Measurements from ENCODE around the gene EVI5L.
A peak's percentile ranks its signal among the peaks of the same experiment; 100 is the strongest.

Gene EVI5L

DNA sequence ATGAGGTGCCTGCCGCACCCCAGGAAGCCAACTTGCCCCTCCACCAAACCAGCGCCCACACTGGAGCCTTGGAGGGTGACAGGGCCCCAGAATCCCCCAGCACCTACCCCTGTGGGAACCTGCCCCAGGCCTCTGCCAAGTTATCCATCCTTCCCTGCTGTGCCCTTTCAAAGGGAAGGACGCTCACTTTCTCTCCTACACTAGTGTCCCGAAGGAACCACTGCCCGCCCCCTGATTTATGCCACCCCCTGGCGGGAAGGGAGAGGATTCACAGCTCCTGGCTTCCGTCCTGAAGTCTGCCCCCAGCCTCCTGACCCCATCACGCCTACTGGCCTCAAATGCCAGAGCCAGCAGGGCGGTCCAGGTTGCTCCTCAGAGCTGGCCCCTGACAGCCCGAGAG, 1.4 kb downstream of the EVI5L start:
- ATAC-seq: no peak
- Mint-ChIP-seq H3K27me3 (peaks cover 11% of the 10 kb centered on the region), H3K4me3 (peak overlapping the region; percentile 77 to 79)

DNA sequence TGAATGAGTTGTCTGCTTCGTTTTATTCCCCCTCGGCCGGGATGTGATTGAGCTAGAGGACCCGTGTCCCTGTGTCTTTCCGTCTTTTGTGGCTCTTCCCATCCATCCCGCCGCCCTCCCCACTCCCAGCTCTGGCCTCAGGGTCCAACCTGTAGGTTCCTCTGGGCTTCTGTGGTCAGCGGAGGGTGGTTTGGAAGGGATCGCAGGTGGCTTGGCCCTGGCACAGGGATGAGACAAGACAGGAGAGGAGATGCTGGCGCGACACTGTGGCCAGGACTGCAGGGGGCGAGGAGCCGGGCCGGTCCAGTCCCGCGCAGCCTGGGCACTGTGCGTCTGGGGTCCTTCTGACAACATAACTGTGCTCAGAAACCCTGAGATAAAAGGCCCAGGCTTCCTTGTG, 2.0 kb downstream of the EVI5L start:
- H3K27ac Mint-ChIP-seq: no peak overlapping the region
- DNase-seq: no peak
- H3K4me1 Mint-ChIP-seq: peaks cover 30% of the 10 kb centered on the region
- ATAC-seq: no peak
- H3K4me3 Mint-ChIP-seq: peak overlapping the region in 1 of 2 donors; percentile 10
- H3K9me3 Mint-ChIP-seq: no peaks in the 10 kb centered on the region
- peaks cover 9% of the 10 kb centered on the region for H3K27me3 Mint-ChIP-seq

More for the DNA sequence above, 1.4 kb downstream of the EVI5L start:
- H3K9me3 Mint-ChIP-seq: no peaks in the 10 kb centered on the region
- H3K27ac Mint-ChIP-seq: peak overlapping the region in 1 of 2 donors; percentile 75
- no peak for DNase-seq
- peaks cover 30% of the 10 kb centered on the region for H3K4me1 Mint-ChIP-seq

DNA sequence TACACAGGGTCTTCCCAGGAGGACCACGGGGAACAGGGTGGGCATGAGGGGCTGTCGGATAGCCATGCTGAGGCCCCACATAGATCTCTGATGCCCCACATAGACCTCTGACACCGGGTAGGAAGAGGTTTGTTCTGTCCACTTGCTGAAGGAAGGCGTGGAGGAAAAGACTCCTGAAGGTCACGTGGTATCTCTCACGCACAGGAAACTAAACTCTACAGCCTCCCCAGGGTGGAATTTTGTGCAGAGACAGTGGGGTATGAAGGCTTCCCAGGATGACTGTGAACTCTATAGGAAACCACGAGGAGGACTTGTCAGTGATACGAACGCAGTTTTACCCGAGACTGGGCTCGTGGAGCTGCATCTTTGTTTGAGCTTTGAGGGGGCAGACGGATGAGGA, 2.8 kb downstream of the EVI5L start:
- DNase-seq: no peak
- H3K4me1 Mint-ChIP-seq: peaks cover 30% of the 10 kb centered on the region
- H3K4me3 Mint-ChIP-seq: no peak overlapping the region
- H3K9me3 Mint-ChIP-seq: no peaks in the 10 kb centered on the region
- H3K27ac Mint-ChIP-seq: no peak overlapping the region
- H3K27me3 Mint-ChIP-seq: peaks cover 4% of the 10 kb centered on the region
- ATAC-seq: no peak

- ATAC-seq (no peak), DNase-seq (no peak)
- Mint-ChIP-seq H3K27ac (no peak overlapping the region), H3K4me1 (peaks cover 30% of the 10 kb centered on the region), H3K4me3 (no peak overlapping the region), H3K27me3 (no peaks in the 10 kb centered on the region), H3K9me3 (no peaks in the 10 kb centered on the region)
Measured at GRCh38 chr19:7833225-7834099, 3.4 kb downstream of the EVI5L start.

- Mint-ChIP-seq H3K4me3 (no peak overlapping the region), H3K4me1 (no peaks in the 10 kb centered on the region), H3K27ac (no peak overlapping the region), H3K27me3 (no peaks in the 10 kb centered on the region), H3K9me3 (no peaks in the 10 kb centered on the region)
- DNase-seq: no peak
- no peak for ATAC-seq
Measured at GRCh38 chr19:7839476-7839875, 9.5 kb downstream of the EVI5L start.

DNA sequence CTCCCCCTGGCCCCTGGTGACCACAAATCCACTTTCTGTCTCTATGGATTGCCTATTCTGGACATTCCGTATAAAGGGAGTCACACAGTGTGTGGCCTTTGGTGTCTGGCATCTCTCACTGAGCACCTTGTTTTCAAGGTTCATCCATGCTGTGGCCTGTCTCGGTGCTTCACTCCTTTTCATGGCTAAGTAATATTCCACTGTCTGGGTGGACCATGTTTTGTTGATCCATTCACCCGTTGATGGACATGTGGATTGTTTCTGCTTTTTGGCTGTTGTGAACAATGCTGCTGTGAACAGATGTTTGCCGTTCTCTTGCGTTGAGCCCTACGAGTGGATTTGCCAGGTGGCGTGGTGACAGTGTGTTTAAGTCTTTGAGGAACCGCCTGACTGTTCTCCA, 10.6 kb downstream of the EVI5L start:
- H3K4me3 Mint-ChIP-seq: no peak overlapping the region
- H3K27ac Mint-ChIP-seq: no peak overlapping the region
- DNase-seq (no peak), ATAC-seq (no peak)
- no peaks in the 10 kb centered on the region for H3K4me1 Mint-ChIP-seq
- H3K27me3 Mint-ChIP-seq: no peaks in the 10 kb centered on the region
- no peaks in the 10 kb centered on the region for H3K9me3 Mint-ChIP-seq

GRCh38 chr19:7841751-7842660, 12.0 kb downstream of the EVI5L start:
- H3K27me3 Mint-ChIP-seq: no peaks in the 10 kb centered on the region
- no peak for ATAC-seq
- no peak overlapping the region for H3K27ac Mint-ChIP-seq
- H3K4me3 Mint-ChIP-seq: no peak overlapping the region
- H3K9me3 Mint-ChIP-seq: no peaks in the 10 kb centered on the region
- H3K4me1 Mint-ChIP-seq: no peaks in the 10 kb centered on the region
- no peak for DNase-seq

- no peaks in the 10 kb centered on the region for H3K4me1 Mint-ChIP-seq
- H3K27me3 Mint-ChIP-seq: no peaks in the 10 kb centered on the region
- H3K4me3 Mint-ChIP-seq: no peak overlapping the region
- ATAC-seq (no peak), DNase-seq (no peak)
- no peak overlapping the region for H3K27ac Mint-ChIP-seq
- no peaks in the 10 kb centered on the region for H3K9me3 Mint-ChIP-seq
Measured at GRCh38 chr19:7842661-7843294, 12.8 kb downstream of the EVI5L start.

DNA sequence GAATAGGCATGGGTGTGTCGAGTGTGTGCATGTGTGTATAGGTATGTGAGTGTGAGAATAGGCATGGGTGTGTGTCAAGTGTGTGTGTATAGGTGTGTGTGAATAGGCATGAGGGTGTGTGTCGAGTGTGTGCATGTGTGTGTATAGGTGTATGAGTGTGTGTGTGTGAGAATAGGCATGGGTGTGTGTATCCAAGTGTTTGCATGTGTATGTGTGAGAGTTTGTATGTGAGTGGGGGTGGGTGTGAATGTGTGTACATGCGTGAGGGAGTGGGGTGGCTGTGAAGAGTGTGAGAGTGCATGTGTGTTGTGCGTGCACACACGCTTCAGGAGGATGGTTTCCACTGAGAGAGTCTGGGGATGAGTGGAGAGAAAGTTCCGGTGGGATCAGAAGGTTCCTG, 13.5 kb downstream of the EVI5L start:
- Mint-ChIP-seq H3K4me1 (no peaks in the 10 kb centered on the region), H3K27me3 (no peaks in the 10 kb centered on the region), H3K9me3 (no peaks in the 10 kb centered on the region), H3K27ac (no peak overlapping the region), H3K4me3 (no peak overlapping the region)
- DNase-seq (no peak), ATAC-seq (no peak)

DNA sequence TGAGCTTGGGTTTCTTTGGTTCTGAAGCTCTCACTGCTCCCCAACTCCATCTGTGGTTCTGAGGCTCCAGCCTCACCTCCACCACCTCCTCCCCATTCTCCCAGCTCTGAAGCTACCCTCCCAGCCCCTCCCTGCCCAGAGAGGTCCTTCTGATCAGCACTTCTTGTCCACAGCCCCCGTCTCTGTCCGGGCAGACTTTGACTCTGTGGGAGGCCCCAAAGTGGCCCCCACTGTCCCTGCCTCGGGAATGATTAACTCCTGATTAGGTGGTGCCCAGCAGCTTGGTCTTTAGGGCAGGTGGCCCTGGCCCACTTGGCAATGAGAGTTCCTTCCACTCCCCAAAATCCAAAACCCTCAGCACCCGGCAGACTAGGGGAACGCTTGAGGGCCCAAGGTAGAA, 14.4 kb downstream of the EVI5L start:
- no peak for ATAC-seq
- DNase-seq: no peak
- Mint-ChIP-seq H3K4me3 (no peak overlapping the region), H3K9me3 (no peaks in the 10 kb centered on the region), H3K4me1 (no peaks in the 10 kb centered on the region), H3K27me3 (no peaks in the 10 kb centered on the region), H3K27ac (no peak overlapping the region)

DNA sequence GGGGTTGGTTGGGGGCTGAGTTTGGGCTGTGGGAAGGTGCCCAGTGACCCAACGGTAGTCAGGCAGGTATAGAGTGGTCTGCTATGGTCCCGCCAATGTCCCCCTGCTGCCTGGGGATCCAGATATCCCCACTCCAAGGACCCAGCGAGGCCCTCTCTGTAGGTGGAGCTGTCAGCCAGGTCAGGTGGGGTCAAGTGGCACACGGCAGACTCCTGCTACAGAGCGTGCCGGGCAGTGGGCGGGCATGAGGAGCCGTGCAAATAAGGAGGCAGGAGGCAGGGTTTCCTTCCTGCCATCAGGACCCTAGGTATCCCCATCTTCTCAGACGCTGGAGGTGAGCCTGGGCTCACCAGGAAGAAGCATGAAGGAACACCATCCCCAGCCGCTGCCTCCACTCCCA, 14.9 kb downstream of the EVI5L start:
- H3K27me3 Mint-ChIP-seq: no peaks in the 10 kb centered on the region
- H3K4me1 Mint-ChIP-seq: no peaks in the 10 kb centered on the region
- DNase-seq: no peak
- no peaks in the 10 kb centered on the region for H3K9me3 Mint-ChIP-seq
- no peak overlapping the region for H3K4me3 Mint-ChIP-seq
- H3K27ac Mint-ChIP-seq: peak overlapping the region in 1 of 2 donors; percentile 2
- ATAC-seq: no peak

- H3K4me3 Mint-ChIP-seq: no peak overlapping the region
- no peaks in the 10 kb centered on the region for H3K27me3 Mint-ChIP-seq
- no peak overlapping the region for H3K27ac Mint-ChIP-seq
- ATAC-seq (no peak), DNase-seq (no peak)
- H3K9me3 Mint-ChIP-seq: no peaks in the 10 kb centered on the region
- no peaks in the 10 kb centered on the region for H3K4me1 Mint-ChIP-seq
Measured at GRCh38 chr19:7845390-7846154, 15.6 kb downstream of the EVI5L start.

DNA sequence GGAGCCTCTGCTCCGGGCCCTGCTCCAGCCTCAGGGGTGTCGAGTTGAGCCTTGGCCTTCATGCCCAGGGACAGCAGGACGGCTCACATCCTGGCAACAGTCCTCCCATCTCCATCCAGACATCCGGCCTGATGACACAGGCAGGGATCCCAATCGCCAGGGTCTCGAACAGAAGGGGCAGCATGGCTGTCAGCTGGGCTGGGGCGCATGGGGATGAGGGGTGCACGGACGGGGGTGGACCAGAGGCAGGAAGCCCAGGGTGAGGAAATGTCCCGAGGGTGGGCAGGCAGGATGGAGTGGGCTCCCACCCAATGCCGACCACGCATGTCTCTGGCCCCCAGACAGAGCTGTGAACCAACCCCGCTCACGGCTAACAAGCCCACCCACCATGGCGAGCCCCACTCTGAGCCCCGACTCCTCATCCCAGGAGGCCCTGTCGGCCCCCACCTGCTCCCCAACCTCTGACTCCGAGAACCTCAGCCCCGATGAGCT, 16.2 kb downstream of the EVI5L start:
- no peak overlapping the region for H3K27ac Mint-ChIP-seq
- no peak for ATAC-seq
- H3K27me3 Mint-ChIP-seq: no peaks in the 10 kb centered on the region
- H3K4me1 Mint-ChIP-seq: no peaks in the 10 kb centered on the region
- no peak overlapping the region for H3K4me3 Mint-ChIP-seq
- no peak for DNase-seq
- no peaks in the 10 kb centered on the region for H3K9me3 Mint-ChIP-seq

- Mint-ChIP-seq H3K4me3 (no peak overlapping the region), H3K4me1 (peaks cover under 1% of the 10 kb centered on the region), H3K27me3 (no peaks in the 10 kb centered on the region), H3K27ac (no peak overlapping the region), H3K9me3 (no peaks in the 10 kb centered on the region)
- ATAC-seq (no peak), DNase-seq (no peak)
Measured at GRCh38 chr19:7847664-7848063, 17.6 kb downstream of the EVI5L start.

Measured in stimulated activated naive CD8-positive, alpha-beta T cell treated with anti-CD3 and anti-CD28 coated beads, Interleukin-15, amount 100 ng/mL, for 72 hours (primary cell).